ENCODE results near the gene IGSF5. TPM values are rescaled to one million over a fixed set of nuclear protein-coding genes. Genes with fewer than 3 reads are reported as not detected.

IGSF5 gene
- total RNA-seq, 1 donor from 2014 or later = 0.60 TPM

- H3K27me3 Mint-ChIP-seq (ENCODE audit: insufficient read depth, low read depth) = peaks cover 4% of the 10 kb centered on the region
- Histone ChIP-seq H3K27ac (no peak overlapping the region), H4K20me1 (ENCODE audit: low read depth) (no peaks in the 10 kb centered on the region), H3K9me3 (ENCODE audit: low read depth) (no peaks in the 10 kb centered on the region), H3K27me3 (no peaks in the 10 kb centered on the region), H3K79me2 (ENCODE audit: low read depth) (no peaks in the 10 kb centered on the region), H3F3A (ENCODE audit: low read depth) (peaks cover 9% of the 10 kb centered on the region), H3K9ac (no peak overlapping the region), H3K4me1 (peaks cover 7% of the 10 kb centered on the region), H3K36me3 (no peaks in the 10 kb centered on the region), H2AFZ (replicated peaks) (no peak overlapping the region), H3K4me2 (no peak overlapping the region), H3K4me3 (no peak overlapping the region)
- TF ChIP-seq CTCF (IDR thresholded peaks at IDR 0.05) (no peak), EZH2phosphoT487 (IDR thresholded peaks at IDR 0.05) (no peak), EZH2 (IDR thresholded peaks at IDR 0.05) (no peak)
- peaks cover 14% of the 10 kb centered on the region for H3K4me1 Mint-ChIP-seq
- H3K9me3 Mint-ChIP-seq = peaks cover 4% of the 10 kb centered on the region
- peak overlapping the region; percentile 1 for H3K27ac Mint-ChIP-seq
- no peak overlapping the region for H3K4me3 Mint-ChIP-seq
- H3K36me3 Mint-ChIP-seq = no peaks in the 10 kb centered on the region
- DNase-seq (ENCODE audit: low spot score) = no peak
Observed at GRCh38 chr21:39800311-39800710, 55.3 kb downstream of the IGSF5 start.

DNA sequence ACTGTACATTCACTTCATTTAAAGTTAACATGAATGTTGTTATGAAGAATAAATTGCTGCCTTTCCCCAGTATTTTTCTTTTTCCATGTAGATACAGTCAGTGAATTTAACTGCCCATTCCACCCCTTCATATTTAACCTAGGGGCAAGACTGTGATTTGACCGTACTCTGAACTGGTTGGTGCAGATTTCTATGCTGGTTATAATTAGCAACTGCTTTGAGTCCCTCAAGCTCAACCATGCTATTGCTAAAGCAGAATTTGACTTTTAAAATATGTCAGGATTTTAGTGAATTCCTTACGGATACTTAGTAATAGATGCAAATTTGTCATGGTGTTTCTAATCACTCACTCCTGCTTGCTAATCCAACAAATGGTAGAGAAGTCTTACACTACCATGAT, 57.2 kb downstream of the IGSF5 start:
- Histone ChIP-seq H3K9ac (no peak overlapping the region), H3K27ac (no peak overlapping the region), H3K9me3 (ENCODE audit: low read depth) (no peaks in the 10 kb centered on the region), H3K27me3 (no peaks in the 10 kb centered on the region), H3F3A (ENCODE audit: low read depth) (no peaks in the 10 kb centered on the region), H4K20me1 (ENCODE audit: low read depth) (no peaks in the 10 kb centered on the region), H3K4me1 (no peaks in the 10 kb centered on the region), H3K79me2 (ENCODE audit: low read depth) (no peaks in the 10 kb centered on the region), H2AFZ (replicated peaks) (no peak overlapping the region), H3K36me3 (no peaks in the 10 kb centered on the region), H3K4me3 (no peak overlapping the region), H3K4me2 (no peak overlapping the region)
- Mint-ChIP-seq H3K36me3 (no peaks in the 10 kb centered on the region), H3K9me3 (peaks cover 2% of the 10 kb centered on the region), H3K4me3 (no peak overlapping the region), H3K4me1 (no peaks in the 10 kb centered on the region), H3K27me3 (ENCODE audit: insufficient read depth, low read depth) (peaks cover 4% of the 10 kb centered on the region), H3K27ac (no peak overlapping the region)
- DNase-seq (ENCODE audit: low spot score) = no peak
- TF ChIP-seq EZH2phosphoT487 (IDR thresholded peaks at IDR 0.05) (no peak), CTCF (IDR thresholded peaks at IDR 0.05) (no peak), EZH2 (IDR thresholded peaks at IDR 0.05) (no peak)

DNA sequence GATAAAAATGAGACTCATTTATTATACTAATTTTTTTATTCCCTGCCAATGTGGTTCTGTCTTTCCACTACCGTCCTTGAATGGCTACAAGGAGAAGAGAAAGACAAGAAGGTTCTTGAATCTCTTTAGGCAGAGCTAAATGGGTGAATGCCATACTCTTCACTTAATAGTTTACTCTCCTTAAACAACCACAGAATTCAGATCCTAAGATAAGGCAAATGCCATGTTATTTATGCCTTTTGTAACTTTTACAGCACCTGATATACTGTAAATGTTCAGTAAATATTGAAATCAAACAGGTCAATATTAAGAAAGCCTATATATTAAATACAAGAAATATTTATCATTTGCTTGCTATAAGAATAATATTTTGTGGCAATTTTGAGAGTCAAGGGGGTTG, 58.4 kb downstream of the IGSF5 start:
- no peak for DNase-seq (ENCODE audit: low spot score)
- H3K4me3 ChIP-seq = no peak overlapping the region
- H3F3A ChIP-seq (ENCODE audit: low read depth) = no peaks in the 10 kb centered on the region
- TF ChIP-seq EZH2phosphoT487 (IDR thresholded peaks at IDR 0.05) = no peak
- no peak for TF ChIP-seq CTCF (IDR thresholded peaks at IDR 0.05)
- no peaks in the 10 kb centered on the region for H4K20me1 ChIP-seq (ENCODE audit: low read depth)
- no peaks in the 10 kb centered on the region for H3K4me1 ChIP-seq
- Mint-ChIP-seq H3K27ac (no peak overlapping the region), H3K9me3 (peaks cover 2% of the 10 kb centered on the region), H3K4me1 (no peaks in the 10 kb centered on the region), H3K36me3 (no peaks in the 10 kb centered on the region), H3K4me3 (no peak overlapping the region), H3K27me3 (ENCODE audit: insufficient read depth, low read depth) (peaks cover 3% of the 10 kb centered on the region)
- H3K36me3 ChIP-seq = no peaks in the 10 kb centered on the region
- H3K27ac ChIP-seq = no peak overlapping the region
- no peak overlapping the region for H3K9ac ChIP-seq
- no peak overlapping the region for H2AFZ ChIP-seq (replicated peaks)
- no peaks in the 10 kb centered on the region for H3K79me2 ChIP-seq (ENCODE audit: low read depth)
- H3K27me3 ChIP-seq = no peaks in the 10 kb centered on the region
- H3K4me2 ChIP-seq = no peak overlapping the region
- H3K9me3 ChIP-seq (ENCODE audit: low read depth) = no peaks in the 10 kb centered on the region

- DNase-seq (ENCODE audit: low spot score) = no peak
- Histone ChIP-seq H3K27ac (no peak overlapping the region), H3K4me2 (no peak overlapping the region), H4K20me1 (ENCODE audit: low read depth) (no peaks in the 10 kb centered on the region), H3K9me3 (ENCODE audit: low read depth) (no peaks in the 10 kb centered on the region), H3K9ac (no peak overlapping the region), H3F3A (ENCODE audit: low read depth) (no peaks in the 10 kb centered on the region), H2AFZ (replicated peaks) (no peak overlapping the region), H3K4me1 (no peaks in the 10 kb centered on the region), H3K27me3 (no peaks in the 10 kb centered on the region), H3K4me3 (no peak overlapping the region), H3K36me3 (no peaks in the 10 kb centered on the region), H3K79me2 (ENCODE audit: low read depth) (no peaks in the 10 kb centered on the region)
- Mint-ChIP-seq H3K36me3 (no peaks in the 10 kb centered on the region), H3K27me3 (ENCODE audit: insufficient read depth, low read depth) (peaks cover 4% of the 10 kb centered on the region), H3K4me3 (no peak overlapping the region), H3K9me3 (peaks cover 2% of the 10 kb centered on the region), H3K27ac (no peak overlapping the region), H3K4me1 (no peaks in the 10 kb centered on the region)
- TF ChIP-seq CTCF (IDR thresholded peaks at IDR 0.05) (no peak), EZH2 (IDR thresholded peaks at IDR 0.05) (no peak), EZH2phosphoT487 (IDR thresholded peaks at IDR 0.05) (no peak)
Observed at GRCh38 chr21:39804240-39804639, 59.3 kb downstream of the IGSF5 start.

Measured in neural progenitor cell (in vitro differentiated cells).